Esophagus squamous epithelium (tissue), 5 donors: ENCODE measurements around the gene OR2AK2. TPM values are rescaled to one million over a fixed set of nuclear protein-coding genes. Genes with fewer than 3 reads are reported as not detected.

Experiments
- DNase-seq: peaks from one replicate; lab custom pipeline; 2025; lab: John Stamatoyannopoulos, UW
- H3K27ac ChIP-seq, 4 donors: fragments of 200-600 bp; sonication (generic); one replicate each; pipeline ENCODE4 v1.5.1; 2016 to 2019; ENCODE audit warnings: mild to moderate bottlenecking in 1 of 4
- H3K27me3 ChIP-seq, 4 donors: fragments of 200-600 bp; sonication (generic); 1 replicate in 3 of 4; 2 replicates in 1 of 4; pipeline versions ENCODE4 v1.5.1 to v1.6.0; 2017 to 2021; ENCODE audit warnings: antibody characterized with exemption in 1 of 4
- H3K36me3 ChIP-seq, 3 donors: fragments of 200-600 bp; sonication (generic); one replicate each; pipeline ENCODE4 v1.5.1; 2016 to 2019
- H3K4me1 ChIP-seq, 3 donors: fragments of 200-600 bp; sonication (generic); one replicate each; pipeline ENCODE4 v1.5.1; 2017 to 2019
- H3K4me3 ChIP-seq, 4 donors: fragments of 200-600 bp; sonication (generic); 1 replicate in 3 of 4; 2 replicates in 1 of 4; pipeline ENCODE4 v1.5.1; 2016 to 2019; ENCODE audit warnings: mild to moderate bottlenecking in 2 of 4, moderate library complexity in 1 of 4
- H3K9me3 ChIP-seq, 3 donors: fragments of 200-600 bp; sonication (generic); one replicate each; pipeline ENCODE4 v1.5.1; 2016 to 2019
- CTCF ChIP-seq, 6 experiments: fragments of 450-650 bp in 4 of 6; fragments of 200-600 bp in 2 of 6; sonication (generic) in 2 of 6; IDR thresholded peaks; one replicate each; pipeline ENCODE4 v1.5.1; 2016 to 2019; ENCODE audit warnings: antibody characterized with exemption in 6 of 6, mild to moderate bottlenecking in 4 of 6, moderate library complexity in 4 of 6
- POLR2A ChIP-seq, 4 donors: fragments of 450-650 bp; IDR thresholded peaks; one replicate each; pipeline ENCODE4 v1.6.1; 2017; ENCODE audit warnings: antibody characterized with exemption in 4 of 4, mild to moderate bottlenecking in 4 of 4, moderate library complexity in 3 of 4
- WGBS, 2 donors: methylation state at CpG; one replicate each; pipeline ENCODE4 v1.1.5; 2018; 5-methylcytosine and 5-hydroxymethylcytosine counted together
- intact Hi-C: fragments of 100-400 bp; cut with DNase I; formaldehyde crosslinking; loops from one replicate; pipeline ENCODE4 v1.15.0; 2022
- total RNA-seq, 4 donors: library from RNA; depleted of rRNA; stranded (reverse); fragments of >200 nt; gene quantifications; one replicate each; pipeline ENCODE4 v1.1.0, GENCODE V29; 2016
- donor health status: DM: yes; HTN: yes; CAD: no.

OR2AK2 gene
- total RNA-seq, 4 donors from 2014 or later, result not detected

- WGBS, 2 donors, result 40 to 44% methylated on average over 2 of the region's 2 CpGs
- no peaks in the 10 kb centered on the region for H3K36me3 ChIP-seq
- DNase-seq, result no peak
- H3K27ac ChIP-seq, result no peak overlapping the region
- no peaks in the 10 kb centered on the region for H3K4me1 ChIP-seq
- H3K9me3 ChIP-seq, result no peaks in the 10 kb centered on the region
- no peak for TF ChIP-seq CTCF (IDR thresholded peaks at IDR 0.05)
- TF ChIP-seq POLR2A (IDR thresholded peaks at IDR 0.05), result no peak
- H3K27me3 ChIP-seq, result no peaks in the 10 kb centered on the region
- intact Hi-C loops, result no loop called here
- H3K4me3 ChIP-seq, result no peak overlapping the region
These were observed 33.8 kb downstream of the OR2AK2 start for GRCh38 chr1:247998811-247999210.

GRCh38 chr1:248000169-248000568 is 35.1 kb downstream of the OR2AK2 start:
- Histone ChIP-seq H3K4me3 (no peak overlapping the region), H3K27me3 (no peaks in the 10 kb centered on the region), H3K4me1 (no peaks in the 10 kb centered on the region), H3K36me3 (no peaks in the 10 kb centered on the region), H3K27ac (no peak overlapping the region), H3K9me3 (no peaks in the 10 kb centered on the region)
- 85 to 95% methylated on average over 1 of the region's 1 CpG for WGBS, 2 donors
- TF ChIP-seq POLR2A (IDR thresholded peaks at IDR 0.05), result no peak
- intact Hi-C loops, result no loop called here
- DNase-seq, result no peak

GRCh38 chr1:248007778-248008177 is 42.7 kb downstream of the OR2AK2 start:
- Histone ChIP-seq H3K9me3 (peaks cover 0 to 26% (median 0%) of the 10 kb centered on the region in 3 donors), H3K27ac (no peak overlapping the region), H3K4me1 (no peaks in the 10 kb centered on the region), H3K36me3 (no peaks in the 10 kb centered on the region), H3K27me3 (no peaks in the 10 kb centered on the region), H3K4me3 (no peak overlapping the region)
- TF ChIP-seq POLR2A (IDR thresholded peaks at IDR 0.05) (no peak), CTCF (IDR thresholded peaks at IDR 0.05) (no peak)
- intact Hi-C loops, result no loop called here
- no peak for DNase-seq
- 16 to 50% methylated on average over 1 of the region's 1 CpG for WGBS, 2 donors

- Histone ChIP-seq H3K36me3 (no peaks in the 10 kb centered on the region), H3K9me3 (peaks cover 0 to 26% (median 0%) of the 10 kb centered on the region in 3 donors), H3K27ac (no peak overlapping the region), H3K4me3 (no peak overlapping the region), H3K4me1 (no peaks in the 10 kb centered on the region), H3K27me3 (no peaks in the 10 kb centered on the region)
- WGBS, 2 donors, result 79 to 85% methylated on average over 3 of the region's 3 CpGs
- no peak for TF ChIP-seq POLR2A (IDR thresholded peaks at IDR 0.05)
- no peak for TF ChIP-seq CTCF (IDR thresholded peaks at IDR 0.05)
- DNase-seq, result no peak
- intact Hi-C loops, result no loop called here
These were observed 44.6 kb downstream of the OR2AK2 start for GRCh38 chr1:248009681-248010080.

GRCh38 chr1:248013229-248013710 is 48.2 kb downstream of the OR2AK2 start, which contains the start of gene OR2L5:
TSS of gene OR2L5 (plus strand) at chr1:248013660. CDS start at chr1:248021948, 8,288 bp downstream.
- Histone ChIP-seq H3K9me3 (peaks cover 0 to 22% (median 0%) of the 10 kb centered on the region in 3 donors), H3K36me3 (no peaks in the 10 kb centered on the region), H3K4me3 (no peak within 1 kb of the TSS), H3K4me1 (no peaks in the 10 kb centered on the region), H3K27me3 (no peaks in the 10 kb centered on the region), H3K27ac (no peak within 1 kb of the TSS)
- no peak for DNase-seq
- intact Hi-C loops, result no loop called here
- WGBS, 2 donors, result 85 to 97% methylated on average over 2 of the region's 2 CpGs
- TF ChIP-seq POLR2A (IDR thresholded peaks at IDR 0.05) (no peak), CTCF (IDR thresholded peaks at IDR 0.05) (no peak)

GRCh38 chr1:248015803-248016202 is 50.8 kb downstream of the OR2AK2 start:
- H3K36me3 ChIP-seq, result no peaks in the 10 kb centered on the region
- intact Hi-C loops, result no loop called here
- H3K4me3 ChIP-seq, result no peak overlapping the region
- DNase-seq, result no peak
- no peaks in the 10 kb centered on the region for H3K27me3 ChIP-seq
- H3K9me3 ChIP-seq, result peaks cover 0 to 6% (median 0%) of the 10 kb centered on the region in 3 donors
- H3K27ac ChIP-seq, result no peak overlapping the region
- 80 to 82% methylated on average over 1 of the region's 1 CpG for WGBS, 2 donors
- TF ChIP-seq POLR2A (IDR thresholded peaks at IDR 0.05) (no peak), CTCF (IDR thresholded peaks at IDR 0.05) (no peak)
- H3K4me1 ChIP-seq, result no peaks in the 10 kb centered on the region
